Body of pancreas (tissue), 4 donors: ENCODE measurements around the gene ACOD1. TPM values are rescaled to one million over a fixed set of nuclear protein-coding genes. Genes with fewer than 3 reads are reported as not detected.
A peak's percentile ranks its signal among the peaks of the same experiment; 100 is the strongest.

ENCODE experiments used
- ATAC-seq: fragments of 150-250 bp; one replicate; pipeline ENCODE4 v1.9.1; 2016
- DNase-seq, 4 donors: peaks; one replicate each; pipeline ENCODE4 v3.0.0-alpha.2; 2019
- H3K27ac ChIP-seq, 4 donors: fragments of 200-600 bp; sonication (generic); 1 replicate in 3 of 4; 2 replicates in 1 of 4; pipeline versions ENCODE4 v1.5.1 to v1.6.1; 2016 to 2019; ENCODE audit warnings: mild to moderate bottlenecking in 1 of 4, mixed read lengths in 1 of 4, moderate library complexity in 1 of 4
- H3K27me3 ChIP-seq, 2 donors: fragments of 200-600 bp; sonication (generic); one replicate each; pipeline ENCODE4 v1.6.0; 2016; ENCODE audit warnings: mild to moderate bottlenecking in 1 of 2
- H3K36me3 ChIP-seq, 2 donors: fragments of 200-600 bp; sonication (generic); replicated peaks in 1 of 2; 2 replicates each; pipeline ENCODE4 v1.5.1; 2016; ENCODE audit warnings: low read depth in 2 of 2; ENCODE audit not compliant: insufficient read depth in 1 of 2
- H3K4me1 ChIP-seq: fragments of 200-600 bp; sonication (generic); one replicate; pipeline ENCODE4 v1.6.0; 2016
- H3K4me3 ChIP-seq, 2 donors: fragments of 200-600 bp; sonication (generic); 1 replicate in 1 of 2; 2 replicates in 1 of 2; pipeline ENCODE4 v1.5.1; 2016 to 2019
- H3K9me3 ChIP-seq, 3 donors: fragments of 200-600 bp; sonication (generic); 1 replicate in 2 of 3; 2 replicates in 1 of 3; pipeline ENCODE4 v1.5.1; 2016
- CTCF ChIP-seq, 7 experiments: fragments of 450-650 bp in 4 of 7; fragments of 200-600 bp in 3 of 7; sonication (generic) in 3 of 7; IDR thresholded peaks; one replicate each; pipeline ENCODE4 v1.5.1; 2016 to 2019; ENCODE audit warnings: antibody characterized with exemption in 7 of 7
- POLR2A ChIP-seq, 3 donors: fragments of 450-650 bp; IDR thresholded peaks; one replicate each; pipeline ENCODE4 v1.6.1; 2016; ENCODE audit warnings: antibody characterized with exemption in 3 of 3, mild to moderate bottlenecking in 2 of 3
- WGBS, 2 donors: methylation state at CpG; one replicate each; pipeline ENCODE4 v1.1.5; 2017; 5-methylcytosine and 5-hydroxymethylcytosine counted together
- intact Hi-C: fragments of 100-400 bp; cut with DNase I; formaldehyde crosslinking; loops from one replicate; pipeline ENCODE4 v1.15.1; 2023
- total RNA-seq, 2 donors: library from RNA; depleted of rRNA; stranded (reverse); fragments of >200 nt; gene quantifications; one replicate each; pipeline ENCODE4 v1.1.0, GENCODE V29; 2016

ACOD1 gene
- total RNA-seq, 2 donors from 2014 or later = not detected

- peaks cover 0 to 7% of the 10 kb centered on the region in 2 donors for H3K36me3 ChIP-seq
- H3K9me3 ChIP-seq = no peaks in the 10 kb centered on the region
- TF ChIP-seq CTCF (IDR thresholded peaks at IDR 0.05) = peak; percentile 32 to 64 (median 58)
- no peak for TF ChIP-seq POLR2A (IDR thresholded peaks at IDR 0.05)
- peaks cover 42% of the 10 kb centered on the region for H3K4me1 ChIP-seq
- 48 to 58% methylated on average over 7 of the region's 7 CpGs for WGBS, 2 donors
- H3K27ac ChIP-seq = no peak overlapping the region
- peak in 1 of 4 donors; percentile 12 for DNase-seq
- no peak overlapping the region for H3K4me3 ChIP-seq
- no peaks in the 10 kb centered on the region for H3K27me3 ChIP-seq
- peak; percentile 56 for ATAC-seq
- intact Hi-C loops = no loop called here
Observed at GRCh38 chr13:77002590-77003190, 54.4 kb downstream of the ACOD1 start.

Other genes with a start within 250 kb of the ACOD1 start
- 10 to 100 TPM; 14.2 to 27.5 TPM for gene KCTD12, start 62.1 kb upstream of the ACOD1 start, total RNA-seq
- gene CLN5, start 43.6 kb downstream of the ACOD1 start, total RNA-seq = 10 to 100 TPM; 18.1 to 29.8 TPM
- 10 to 100 TPM; 25.4 to 35.0 TPM for gene FBXL3, start 78.6 kb downstream of the ACOD1 start, total RNA-seq